GM21825 (cell line): ENCODE results near the gene BIRC3.
"Not testable (repeated sequence)": the region's sequence is repeated elsewhere in the genome, so short reads cannot be mapped to it uniquely, and the experiment has no call there.

Experiments used
- ATAC-seq: cut with Tn5 transposase; IDR thresholded peaks from one replicate; pipeline ENCODE4 v1.9.1; 2021; ENCODE audit warnings: mild to moderate bottlenecking, moderate library complexity; ENCODE audit not compliant: unreplicated experiment

BIRC3 gene

DNA sequence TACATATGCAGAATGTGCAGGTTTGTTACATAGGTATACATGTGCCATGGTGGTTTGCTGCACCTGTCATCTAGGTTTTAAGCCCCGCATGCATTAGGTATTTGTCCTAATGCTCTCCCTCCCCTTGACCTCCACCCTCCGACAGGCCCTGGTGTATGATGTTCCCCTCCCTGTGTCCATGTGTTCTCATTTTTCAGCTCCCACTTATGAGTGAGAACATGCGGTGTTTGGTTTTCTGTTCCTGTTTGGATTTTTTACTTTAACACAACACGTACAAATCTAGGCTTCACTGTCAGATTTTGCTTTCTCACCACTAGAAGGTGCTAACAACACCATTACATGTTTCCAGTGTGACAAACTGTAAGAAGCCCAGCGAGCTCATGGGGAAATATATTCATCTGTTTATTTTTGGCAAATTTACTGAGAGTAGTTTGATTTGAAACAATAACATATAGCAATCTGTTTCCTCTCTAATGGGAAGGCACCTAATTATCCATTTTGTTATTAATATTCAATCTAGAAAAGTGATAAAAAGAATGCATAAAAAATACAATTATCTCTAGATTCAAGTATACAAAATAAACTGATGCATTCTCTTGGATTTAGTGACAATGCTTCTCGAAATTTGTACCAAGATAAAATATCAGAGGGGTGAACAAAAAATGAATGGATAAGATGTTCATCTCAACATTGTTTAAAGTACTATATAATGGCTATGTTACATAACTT lies 23.2 kb upstream of the BIRC3 start:
- peak; percentile 93 for ATAC-seq

DNA sequence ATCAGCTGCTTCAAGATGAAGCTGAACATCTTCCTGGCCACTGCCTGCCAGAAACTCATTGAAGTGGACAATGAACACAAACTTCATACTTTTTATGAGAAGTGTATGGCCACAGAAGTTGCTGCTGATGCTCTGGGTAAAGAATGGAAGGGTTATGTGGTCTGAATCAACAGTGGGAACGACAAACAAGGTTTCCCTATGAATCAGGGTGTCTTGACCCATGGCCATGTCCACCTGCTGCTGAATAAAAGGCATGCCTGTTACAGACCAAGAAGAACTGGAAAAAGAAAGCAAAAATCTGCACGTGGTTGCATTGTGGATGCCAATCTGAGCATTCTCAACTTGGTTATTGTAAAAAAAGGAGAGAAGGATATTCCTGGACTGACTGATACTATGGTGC lies 22.2 kb upstream of the BIRC3 start:
- ATAC-seq, result no peak

DNA sequence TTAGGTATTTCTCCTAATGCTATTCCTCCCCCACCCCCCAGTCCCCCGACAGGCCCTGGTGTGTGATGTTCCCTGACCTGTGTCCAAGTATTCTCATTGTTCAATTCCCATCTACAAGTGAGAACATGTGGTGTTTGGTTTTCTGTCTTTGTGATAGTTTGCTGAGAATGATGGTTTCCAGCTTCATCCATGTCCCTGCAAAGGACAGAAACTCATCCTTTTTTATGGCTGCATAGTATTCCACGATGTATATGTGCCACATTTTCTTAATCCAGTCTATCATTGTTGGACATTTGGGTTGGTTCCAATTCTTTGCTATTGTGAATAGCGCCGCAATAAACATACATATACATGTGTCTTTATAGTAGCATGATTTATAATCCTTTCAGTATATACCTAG lies 20.5 kb upstream of the BIRC3 start:
- not testable (repeated sequence) for ATAC-seq

GRCh38 chr11:102300837-102301236 lies 16.4 kb upstream of the BIRC3 start:
- not testable (repeated sequence) for ATAC-seq

GRCh38 chr11:102302241-102302640 lies 15.0 kb upstream of the BIRC3 start:
- ATAC-seq, result no peak

- ATAC-seq, result no peak
These were observed 12.6 kb upstream of the BIRC3 start for GRCh38 chr11:102304686-102305085.

DNA sequence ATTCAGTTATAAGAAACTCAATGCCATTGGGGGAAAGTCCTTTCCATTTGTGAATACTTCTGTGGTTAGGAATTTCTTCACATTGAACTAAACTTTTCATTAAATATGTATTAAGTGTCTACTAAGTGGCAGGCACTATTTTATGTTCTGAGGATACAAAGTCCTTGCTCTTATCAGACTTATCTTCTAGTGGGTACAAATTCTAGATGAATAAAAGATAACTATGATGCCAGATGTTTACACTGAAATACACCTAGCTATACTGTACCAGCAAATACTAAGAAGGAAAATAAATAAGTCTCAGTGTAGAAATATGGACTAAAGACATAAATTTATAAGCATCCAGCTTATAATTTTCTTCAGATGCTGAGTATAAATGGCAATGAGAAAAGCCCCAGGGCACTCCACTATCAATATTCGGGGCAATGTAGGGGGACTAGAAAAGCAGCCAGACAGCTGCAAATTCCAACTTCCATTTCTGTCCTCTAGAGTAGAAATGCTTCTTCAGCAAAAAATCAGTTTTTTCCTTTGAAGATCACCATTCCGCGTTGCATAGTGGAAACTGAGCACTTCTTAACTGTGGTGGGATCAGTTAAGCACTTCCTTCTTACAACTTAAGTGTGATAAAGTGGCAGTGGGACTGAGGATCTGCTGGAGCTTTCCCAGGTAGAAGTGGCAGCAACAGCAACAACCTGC lies 11.8 kb upstream of the BIRC3 start:
- ATAC-seq, result no peak

GRCh38 chr11:102306048-102306597 lies 11.2 kb upstream of the BIRC3 start:
- no peak for ATAC-seq

DNA sequence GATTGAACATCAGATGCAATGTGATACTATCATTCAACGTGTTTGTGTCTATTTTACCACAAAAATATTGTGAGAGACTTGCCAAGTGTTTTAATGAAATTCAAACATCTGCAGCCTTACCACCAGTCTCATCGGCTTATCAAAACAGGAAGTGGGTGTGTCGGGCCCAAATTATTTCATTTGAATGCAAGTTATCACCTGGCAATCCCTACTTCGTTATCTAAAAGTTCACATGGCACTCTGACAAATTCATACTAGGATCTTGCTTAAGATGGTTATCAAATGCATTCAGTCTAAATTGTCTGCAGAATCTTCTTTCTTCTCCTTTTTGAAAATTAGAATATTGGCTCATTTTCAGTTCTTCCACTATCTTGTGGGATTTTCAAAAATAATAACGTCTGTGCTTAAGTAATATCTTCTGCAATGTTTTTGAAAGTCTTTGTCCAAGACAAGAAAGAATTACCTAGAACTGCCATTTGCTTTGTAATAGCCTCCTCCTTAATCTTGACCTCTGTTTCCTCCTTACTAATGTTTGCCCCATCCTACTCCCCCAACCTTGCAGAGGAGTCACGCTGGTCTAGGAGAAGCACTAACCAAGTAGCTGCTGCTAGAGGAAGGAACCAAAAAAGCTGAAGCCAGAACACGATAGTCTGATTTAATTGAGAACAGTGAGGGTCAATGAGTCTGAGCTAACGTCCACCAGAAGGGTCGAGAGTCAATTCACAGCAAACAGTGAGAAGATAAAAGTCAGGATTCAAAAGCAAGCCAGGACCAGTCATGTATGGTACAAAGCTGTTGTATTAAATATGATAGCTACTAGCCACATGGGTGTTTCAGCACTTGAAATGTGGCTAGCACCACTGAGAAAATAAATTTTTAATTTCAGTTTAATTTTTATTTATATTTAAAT lies 10.2 kb upstream of the BIRC3 start:
- ATAC-seq, result no peak

GRCh38 chr11:102307727-102308038 lies 9.6 kb upstream of the BIRC3 start:
- ATAC-seq, result no peak

GRCh38 chr11:102309621-102310541 lies 7.4 kb upstream of the BIRC3 start:
- no peak for ATAC-seq

DNA sequence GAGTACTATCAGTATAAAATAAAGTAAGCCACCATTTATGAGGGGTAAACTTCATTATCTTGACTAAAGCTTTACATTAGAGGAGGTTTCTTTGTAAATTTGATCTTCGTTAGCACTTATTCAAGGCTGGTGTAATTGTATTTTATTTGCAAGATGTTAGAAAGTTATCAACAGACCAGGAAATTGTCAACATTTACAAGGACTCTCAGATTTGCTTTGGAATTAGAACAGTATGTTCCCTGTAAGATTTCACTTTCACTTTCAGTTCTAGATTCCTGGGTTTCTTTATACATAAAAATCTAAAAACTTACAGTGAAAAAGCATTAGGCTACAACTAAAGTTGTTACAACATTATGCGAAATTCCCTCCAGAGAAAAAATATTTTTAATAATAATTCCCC lies 4.6 kb upstream of the BIRC3 start:
- ATAC-seq, result no peak

DNA sequence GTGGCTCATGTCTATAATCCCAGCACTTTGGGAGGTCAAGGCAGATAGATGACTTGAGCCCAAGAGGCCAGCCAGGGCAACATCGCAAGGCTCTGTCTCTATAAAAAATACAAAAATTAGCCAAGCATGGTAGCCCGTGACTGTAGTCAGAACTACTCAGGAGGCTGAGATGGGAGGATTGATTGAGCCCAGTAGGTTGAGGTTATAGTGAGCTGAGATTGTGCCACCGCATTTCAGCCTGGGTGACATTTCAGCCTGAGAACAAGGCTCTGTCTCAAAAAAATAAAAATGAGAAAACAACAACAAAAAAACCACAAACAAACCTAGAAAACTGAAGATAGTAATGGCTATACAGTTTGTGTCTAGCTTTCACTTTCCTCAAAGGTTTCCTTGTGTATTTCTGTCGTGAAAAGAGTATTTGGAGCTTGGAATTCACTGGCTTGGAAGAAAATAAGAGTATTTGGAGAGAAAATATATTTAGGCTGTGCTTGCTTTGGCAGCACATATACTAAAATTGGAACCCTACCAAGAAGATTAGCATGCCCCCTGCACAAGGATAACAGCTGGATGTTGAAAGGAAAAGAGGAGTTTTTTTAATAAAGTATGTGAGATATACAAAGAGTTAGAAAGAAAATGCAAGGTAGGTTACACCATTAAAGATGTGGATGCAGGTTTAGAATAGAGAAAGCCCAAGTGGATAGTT lies 3.9 kb upstream of the BIRC3 start:
- no peak for ATAC-seq

- ATAC-seq, result no peak
These were observed 2.5 kb upstream of the BIRC3 start for GRCh38 chr11:102314784-102315183.

DNA sequence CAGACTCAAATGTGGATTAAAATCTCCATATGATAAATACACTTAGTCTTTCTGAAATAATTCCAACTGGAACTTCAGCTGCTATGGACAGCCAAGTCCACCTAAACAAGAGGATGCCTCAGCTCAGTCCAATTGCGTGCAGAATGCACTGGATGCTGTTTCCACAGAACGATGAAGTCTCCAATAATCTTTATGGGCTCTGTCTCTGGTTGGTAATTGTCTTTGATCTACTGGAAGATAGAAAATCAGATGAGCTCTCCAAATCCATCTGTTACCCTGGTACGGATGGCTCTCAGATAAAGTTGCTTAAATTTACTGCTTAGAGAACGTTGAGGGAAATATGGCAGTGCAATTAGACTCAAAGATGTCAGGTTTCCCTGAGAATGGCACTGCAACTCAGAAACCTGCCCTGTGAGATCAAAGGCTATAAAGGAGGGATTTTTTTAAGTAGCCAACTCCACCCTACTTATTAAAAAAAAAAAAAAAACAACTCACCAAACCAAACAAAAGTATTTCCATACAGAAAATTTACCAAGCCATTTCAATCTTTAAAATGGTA lies 859 bp upstream of the BIRC3 start:
- no peak for ATAC-seq

DNA sequence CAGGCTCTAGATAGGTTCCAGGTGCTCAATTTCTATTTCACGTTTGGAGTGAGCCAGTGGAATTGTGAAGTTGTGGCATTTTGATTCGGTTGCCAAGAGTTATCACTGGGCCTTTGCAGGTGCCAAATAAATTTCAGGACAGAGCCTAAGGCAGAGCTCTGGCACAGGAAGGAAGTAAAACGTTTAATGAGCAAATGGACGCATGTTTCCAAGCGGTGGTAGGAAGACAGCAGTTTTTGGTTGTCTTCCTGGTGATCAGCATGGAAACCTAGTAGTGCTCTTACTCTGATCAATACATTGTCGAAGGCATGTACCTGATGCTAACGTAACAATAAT lies 452 bp downstream of the BIRC3 start:
- ATAC-seq, result peak; percentile 1

- ATAC-seq, result peak; percentile 12
These were observed 1.2 kb downstream of the BIRC3 start for GRCh38 chr11:102318469-102318868.

DNA sequence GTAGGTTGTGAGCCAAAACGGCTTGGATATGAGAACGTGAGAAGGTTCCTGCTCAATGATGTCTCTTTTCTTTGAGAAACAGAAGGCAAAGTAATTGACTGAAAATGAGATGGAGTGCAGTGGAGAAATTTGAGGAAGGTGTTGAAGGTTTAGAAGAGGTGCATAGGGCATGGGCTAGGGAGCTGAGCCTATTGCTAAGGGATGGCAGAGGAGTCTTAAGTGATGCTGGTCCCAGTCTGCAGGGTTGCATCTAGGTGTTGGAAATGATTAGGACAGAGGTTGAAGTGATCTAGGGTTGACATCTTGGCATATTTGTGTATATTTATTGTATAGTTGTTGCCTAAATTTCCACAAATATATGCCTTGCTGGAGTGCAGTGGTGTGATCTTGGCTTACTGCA lies 2.3 kb downstream of the BIRC3 start:
- ATAC-seq, result no peak

DNA sequence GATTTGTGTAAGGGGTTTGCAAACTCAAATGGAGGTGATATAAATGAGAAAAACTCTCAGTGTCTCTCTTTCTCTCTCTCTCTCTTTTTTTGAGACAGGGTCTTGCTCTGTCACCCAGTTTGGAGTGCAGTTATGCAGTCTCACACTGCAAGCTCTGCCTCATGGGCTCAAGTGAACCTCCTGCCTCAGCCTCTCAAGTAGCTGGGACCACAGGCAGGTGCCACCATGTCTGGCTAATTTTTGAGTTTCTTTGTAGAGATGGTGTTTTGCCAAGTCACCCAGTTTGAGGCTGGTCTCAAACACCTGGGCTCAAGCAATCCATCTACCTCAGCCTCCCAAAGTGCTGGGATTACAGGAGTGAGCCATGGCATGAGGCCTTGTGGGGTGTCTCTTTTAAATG lies 2.9 kb downstream of the BIRC3 start:
- ATAC-seq, result no peak

DNA sequence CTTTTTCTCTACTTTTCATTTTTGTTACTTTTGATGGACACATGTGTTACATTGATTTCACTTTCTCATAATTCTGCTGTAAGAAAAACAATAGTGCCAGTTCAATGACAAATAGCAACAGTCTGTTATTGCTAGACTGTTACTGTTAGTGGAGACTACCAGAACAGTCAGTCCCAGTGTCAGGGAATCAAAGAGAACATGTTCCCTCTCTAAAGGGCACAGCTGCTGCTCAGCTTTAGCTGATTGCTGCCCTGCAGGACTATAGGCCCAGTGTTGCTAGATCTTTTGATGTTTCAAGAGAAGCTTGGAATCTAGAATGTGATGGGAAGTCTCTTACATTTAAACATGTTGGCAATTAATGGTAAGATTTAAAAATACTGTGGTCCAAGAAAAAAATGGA lies 3.4 kb downstream of the BIRC3 start:
- no peak for ATAC-seq
